Peyer's patch (tissue), 4 donors: Measurements from ENCODE around the gene HSD17B1. TPM values are rescaled to one million over a fixed set of nuclear protein-coding genes. Genes with fewer than 3 reads are reported as not detected.

Experiments used
- DNase-seq, 3 donors: peaks; one replicate each; pipeline ENCODE4 v3.0.0-alpha.2; 2017 to 2019
- H3K27ac ChIP-seq, 4 donors: fragments of 200-600 bp; sonication (generic); one replicate each; pipeline ENCODE4 v1.5.1; 2016 to 2019
- H3K27me3 ChIP-seq, 2 donors: fragments of 200-600 bp; sonication (generic); one replicate each; pipeline ENCODE4 v1.5.1; 2019
- H3K36me3 ChIP-seq, 3 donors: fragments of 200-600 bp; sonication (generic); one replicate each; pipeline ENCODE4 v1.5.1; 2016 to 2019
- H3K4me1 ChIP-seq, 4 donors: fragments of 200-600 bp; sonication (generic); one replicate each; pipeline ENCODE4 v1.5.1; 2016 to 2019
- H3K4me3 ChIP-seq, 4 donors: fragments of 200-600 bp; sonication (generic); 1 replicate in 3 of 4; 2 replicates in 1 of 4; pipeline ENCODE4 v1.5.1; 2016 to 2019; ENCODE audit warnings: mild to moderate bottlenecking in 1 of 4
- H3K9me3 ChIP-seq, 4 donors: fragments of 200-600 bp; sonication (generic); one replicate each; pipeline ENCODE4 v1.5.1; 2016 to 2019; ENCODE audit warnings: mild to moderate bottlenecking in 1 of 4
- CTCF ChIP-seq, 6 experiments: fragments of 450-650 bp in 4 of 6; fragments of 200-600 bp in 2 of 6; sonication (generic) in 1 of 6; IDR thresholded peaks; one replicate each; pipeline ENCODE4 v1.5.1; 2017 to 2019; ENCODE audit warnings: antibody characterized with exemption in 6 of 6, mild to moderate bottlenecking in 3 of 6, moderate library complexity in 1 of 6
- POLR2A ChIP-seq, 2 donors: fragments of 450-650 bp; IDR thresholded peaks; one replicate each; pipeline ENCODE4 v1.5.1; 2017; ENCODE audit warnings: antibody characterized with exemption in 2 of 2, mild to moderate bottlenecking in 2 of 2, moderate library complexity in 2 of 2
- total RNA-seq, 4 donors: library from RNA; depleted of rRNA; stranded (reverse); fragments of >200 nt; gene quantifications; one replicate each; pipeline ENCODE4 v1.1.0, GENCODE V29; 2016

The HSD17B1 gene
- total RNA-seq, 4 donors from 2014 or later, result 0.94 to 3.9 (median 1.7) TPM; not detected in 1

GRCh38 chr17:42517516-42517915 lies 35.2 kb upstream of the HSD17B1 start:
- Histone ChIP-seq H3K9me3 (no peaks in the 10 kb centered on the region), H3K4me1 (peaks cover 0 to 57% (median 15%) of the 10 kb centered on the region in 4 donors), H3K36me3 (peaks cover 0 to 38% (median 0%) of the 10 kb centered on the region in 3 donors), H3K27ac (peak overlapping the region; percentile 68 to 95 (median 86)), H3K27me3 (no peaks in the 10 kb centered on the region), H3K4me3 (no peak overlapping the region)
- peak in 1 of 2 donors; percentile 18 for TF ChIP-seq POLR2A (IDR thresholded peaks at IDR 0.05)
- TF ChIP-seq CTCF (IDR thresholded peaks at IDR 0.05), result peak; percentile 93 to 98 (median 94)
- DNase-seq, result peak; percentile 82 to 95 (median 89)

- DNase-seq, result peak in 2 of 3 donors; percentile 77 to 91
- Histone ChIP-seq H3K9me3 (no peaks in the 10 kb centered on the region), H3K4me1 (peaks cover 0 to 63% (median 15%) of the 10 kb centered on the region in 4 donors), H3K27me3 (no peaks in the 10 kb centered on the region), H3K27ac (peak overlapping the region; percentile 68 to 95 (median 86)), H3K36me3 (peaks cover 0 to 38% (median 0%) of the 10 kb centered on the region in 3 donors), H3K4me3 (peak overlapping the region in 1 of 4 donors; percentile 4)
- peak in 2 of 6 experiments; percentile 2 to 7 for TF ChIP-seq CTCF (IDR thresholded peaks at IDR 0.05)
- no peak for TF ChIP-seq POLR2A (IDR thresholded peaks at IDR 0.05)
Observed at GRCh38 chr17:42518046-42518754, 34.5 kb upstream of the HSD17B1 start.

- H3K9me3 ChIP-seq, result no peaks in the 10 kb centered on the region
- H3K36me3 ChIP-seq, result peaks cover 0 to 34% (median 0%) of the 10 kb centered on the region in 3 donors
- peak in 2 of 3 donors; percentile 84 to 90 for DNase-seq
- peak overlapping the region in 1 of 4 donors; percentile 4 for H3K4me3 ChIP-seq
- TF ChIP-seq POLR2A (IDR thresholded peaks at IDR 0.05) (no peak), CTCF (IDR thresholded peaks at IDR 0.05) (no peak)
- no peaks in the 10 kb centered on the region for H3K27me3 ChIP-seq
- H3K27ac ChIP-seq, result peak overlapping the region; percentile 68 to 95 (median 86)
- H3K4me1 ChIP-seq, result peaks cover 0 to 63% (median 15%) of the 10 kb centered on the region in 4 donors
Observed at GRCh38 chr17:42518755-42519545, 33.8 kb upstream of the HSD17B1 start.

GRCh38 chr17:42519546-42520491 lies 32.9 kb upstream of the HSD17B1 start:
- Histone ChIP-seq H3K27ac (peak overlapping the region; percentile 68 to 95 (median 86)), H3K4me1 (peaks cover 0 to 63% (median 15%) of the 10 kb centered on the region in 4 donors), H3K9me3 (no peaks in the 10 kb centered on the region), H3K27me3 (no peaks in the 10 kb centered on the region), H3K36me3 (peaks cover 0 to 25% (median 0%) of the 10 kb centered on the region in 3 donors), H3K4me3 (no peak overlapping the region)
- peak; percentile 54 to 87 (median 66) for DNase-seq
- TF ChIP-seq POLR2A (IDR thresholded peaks at IDR 0.05), result no peak
- no peak for TF ChIP-seq CTCF (IDR thresholded peaks at IDR 0.05)

GRCh38 chr17:42520540-42520951 lies 32.2 kb upstream of the HSD17B1 start:
- peaks cover 0 to 22% (median 0%) of the 10 kb centered on the region in 3 donors for H3K36me3 ChIP-seq
- no peak for TF ChIP-seq POLR2A (IDR thresholded peaks at IDR 0.05)
- peak in 2 of 6 experiments; percentile 2 to 24 for TF ChIP-seq CTCF (IDR thresholded peaks at IDR 0.05)
- H3K4me1 ChIP-seq, result peaks cover 0 to 63% (median 15%) of the 10 kb centered on the region in 4 donors

More at GRCh38 chr17:42520540-42520951, 32.2 kb upstream of the HSD17B1 start:
- Histone ChIP-seq H3K27me3 (no peaks in the 10 kb centered on the region), H3K4me3 (no peak overlapping the region), H3K27ac (peak overlapping the region; percentile 68 to 95 (median 86)), H3K9me3 (no peaks in the 10 kb centered on the region)
- DNase-seq, result no peak
